Endodermal cell (in vitro differentiated cells): Measurements from ENCODE around the gene UNC50. TPM values are rescaled to one million over a fixed set of nuclear protein-coding genes. Genes with fewer than 3 reads are reported as not detected.

Experiments used
- DNase-seq: peaks from one replicate; pipeline ENCODE4 v3.0.0-alpha.2; 2017
- H3K27ac ChIP-seq: 2 replicates; pipeline ENCODE4 v1.5.1; 2013; ENCODE audit warnings: mild to moderate bottlenecking, low read depth, low read length, moderate library complexity
- H3K27me3 ChIP-seq: 2 replicates; pipeline ENCODE4 v1.6.1; 2013; ENCODE audit warnings: mild to moderate bottlenecking, low read length, moderate library complexity; ENCODE audit not compliant: insufficient read depth, control insufficient read depth, poor library complexity, severe bottlenecking
- H3K36me3 ChIP-seq: 2 replicates; pipeline ENCODE4 v1.7.0; 2013; ENCODE audit warnings: mild to moderate bottlenecking, low read length, moderate library complexity; ENCODE audit not compliant: control insufficient read depth, insufficient read depth
- H3K4me1 ChIP-seq: one replicate; pipeline ENCODE4 v1.7.0; 2013; ENCODE audit warnings: low read length; ENCODE audit not compliant: control insufficient read depth, insufficient read depth
- H3K4me3 ChIP-seq: 2 replicates; pipeline ENCODE4 v1.5.1; 2013; ENCODE audit warnings: mild to moderate bottlenecking, low read length, moderate library complexity
- H3K9ac ChIP-seq: 2 replicates; pipeline ENCODE4 v1.6.1; 2013; ENCODE audit warnings: mild to moderate bottlenecking, low read length, moderate library complexity; ENCODE audit not compliant: poor library complexity, severe bottlenecking; ENCODE audit errors: extremely low read depth
- H3K9me3 ChIP-seq: 2 replicates; pipeline ENCODE4 v1.6.1; 2013; ENCODE audit warnings: mild to moderate bottlenecking, low read length, moderate library complexity; ENCODE audit not compliant: control insufficient read depth
- H3K27ac Mint-ChIP-seq: 2 replicates; pipeline ENCODE4 v1.8.0; 2020; ENCODE audit warnings: mixed read lengths
- H3K27me3 Mint-ChIP-seq: 2 replicates; pipeline ENCODE4 v1.8.0; 2021; ENCODE audit warnings: mild to moderate bottlenecking, mixed read lengths; ENCODE audit not compliant: insufficient read depth
- H3K36me3 Mint-ChIP-seq: 2 replicates; pipeline ENCODE4 v1.8.0; 2020; ENCODE audit warnings: low read depth, mixed read lengths
- H3K4me1 Mint-ChIP-seq: 2 replicates; pipeline ENCODE4 v1.8.0; 2020; ENCODE audit warnings: mixed read lengths
- H3K4me3 Mint-ChIP-seq: 2 replicates; pipeline ENCODE4 v1.8.0; 2020; ENCODE audit warnings: mild to moderate bottlenecking, moderate library complexity, mixed read lengths
- H3K9me3 Mint-ChIP-seq: 2 replicates; pipeline ENCODE4 v1.8.0; 2020; ENCODE audit warnings: mild to moderate bottlenecking, mixed read lengths
- WGBS, 2 experiments: methylation state at CpG; one replicate each; pipeline versions ENCODE4 v1.1.5 to v1.1.7; 2013; ENCODE audit warnings: missing lambda C conversion rate in 2 of 2, mixed read lengths in 1 of 2; ENCODE audit not compliant: insufficient coverage in 1 of 2, insufficient read length in 1 of 2; 5-methylcytosine and 5-hydroxymethylcytosine counted together
- total RNA-seq, 2 donors: library from RNA; stranded (reverse); fragmentation: NEBNext Ultra II Directional in 1 of 2; extraction: Animal tissue kit (Norgen Biotek cat#: 25700) in 1 of 2; gene quantifications; 2 replicates in 1 of 2; 3 replicates in 1 of 2; pipeline ENCODE4 v1.2.1, GENCODE V29; 2021
- TF ChIP-seq, protein P1 (sequence below): fragments of 200-600 bp; sonication (generic); conservative IDR thresholded peaks from 2 replicates; pipeline ENCODE4 v1.5.0; 2021; ENCODE audit warnings: antibody characterized with exemption, mild to moderate bottlenecking

The UNC50 gene
- total RNA-seq, 2 donors from 2014 or later: 81.2 to 82.8 TPM

DNA sequence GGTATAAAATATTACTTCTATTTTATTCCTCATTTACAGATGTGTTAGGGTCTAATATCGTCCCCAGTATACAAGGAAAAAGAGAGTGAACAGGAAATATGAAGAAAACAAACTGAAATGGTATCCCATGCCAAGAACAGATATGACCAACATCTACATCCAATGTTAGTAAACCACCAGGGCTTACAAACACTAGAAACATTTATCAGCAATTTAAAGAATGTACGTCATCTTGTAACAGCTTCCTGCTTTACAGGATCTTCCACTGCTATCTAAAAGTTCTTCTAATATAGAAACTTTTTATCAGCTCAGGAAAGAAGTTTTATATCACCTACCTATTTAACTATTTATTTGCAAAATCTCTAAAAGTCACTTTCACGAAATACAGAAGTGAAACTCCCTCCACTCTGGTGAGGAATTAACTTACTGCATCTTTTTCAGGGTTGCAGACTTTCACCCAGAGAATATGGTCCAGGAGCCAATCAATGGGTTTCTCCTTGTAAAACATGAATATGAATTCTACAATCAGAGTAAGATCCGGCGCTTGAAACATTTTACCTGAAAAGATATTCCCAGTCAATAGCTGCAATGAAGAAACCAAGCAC, 35.2 kb downstream of the UNC50 start:
- Mint-ChIP-seq H3K4me1 (peaks cover 20% of the 10 kb centered on the region), H3K36me3 (no peaks in the 10 kb centered on the region), H3K9me3 (no peaks in the 10 kb centered on the region), H3K27me3 (no peaks in the 10 kb centered on the region), H3K27ac (no peak overlapping the region), H3K4me3 (no peak overlapping the region)
- Histone ChIP-seq H3K9ac (no peak overlapping the region), H3K4me1 (no peaks in the 10 kb centered on the region), H3K36me3 (peaks cover 1% of the 10 kb centered on the region), H3K4me3 (no peak overlapping the region), H3K27ac (no peak overlapping the region), H3K27me3 (no peaks in the 10 kb centered on the region), H3K9me3 (no peaks in the 10 kb centered on the region)
- no peak for DNase-seq
- 93% methylated on average over 4 to 5 of the region's 5 CpGs for WGBS, 2 experiments
- TF ChIP-seq, protein P1, sequence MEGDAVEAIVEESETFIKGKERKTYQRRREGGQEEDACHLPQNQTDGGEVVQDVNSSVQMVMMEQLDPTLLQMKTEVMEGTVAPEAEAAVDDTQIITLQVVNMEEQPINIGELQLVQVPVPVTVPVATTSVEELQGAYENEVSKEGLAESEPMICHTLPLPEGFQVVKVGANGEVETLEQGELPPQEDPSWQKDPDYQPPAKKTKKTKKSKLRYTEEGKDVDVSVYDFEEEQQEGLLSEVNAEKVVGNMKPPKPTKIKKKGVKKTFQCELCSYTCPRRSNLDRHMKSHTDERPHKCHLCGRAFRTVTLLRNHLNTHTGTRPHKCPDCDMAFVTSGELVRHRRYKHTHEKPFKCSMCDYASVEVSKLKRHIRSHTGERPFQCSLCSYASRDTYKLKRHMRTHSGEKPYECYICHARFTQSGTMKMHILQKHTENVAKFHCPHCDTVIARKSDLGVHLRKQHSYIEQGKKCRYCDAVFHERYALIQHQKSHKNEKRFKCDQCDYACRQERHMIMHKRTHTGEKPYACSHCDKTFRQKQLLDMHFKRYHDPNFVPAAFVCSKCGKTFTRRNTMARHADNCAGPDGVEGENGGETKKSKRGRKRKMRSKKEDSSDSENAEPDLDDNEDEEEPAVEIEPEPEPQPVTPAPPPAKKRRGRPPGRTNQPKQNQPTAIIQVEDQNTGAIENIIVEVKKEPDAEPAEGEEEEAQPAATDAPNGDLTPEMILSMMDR: no peak

DNA sequence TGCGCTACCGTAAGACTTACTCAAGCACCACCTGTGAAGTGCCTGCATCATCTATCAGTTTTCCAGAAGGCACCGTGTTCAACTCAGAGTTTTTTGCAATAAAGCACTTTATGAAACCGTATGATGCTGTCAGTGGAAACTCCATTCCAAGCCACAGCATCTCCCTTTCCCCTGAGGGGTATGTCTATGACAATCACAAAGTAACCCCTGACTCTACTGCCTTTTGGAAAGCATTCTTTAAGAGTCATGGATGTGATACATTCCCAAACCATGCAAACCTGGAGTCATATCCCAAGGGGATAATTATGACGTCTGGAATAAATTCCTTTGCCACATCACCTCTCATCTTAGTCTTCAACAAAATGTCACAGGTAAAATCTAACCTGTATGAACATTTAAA, 39.2 kb downstream of the UNC50 start:
- no peaks in the 10 kb centered on the region for H3K9me3 ChIP-seq
- Mint-ChIP-seq H3K4me1 (peaks cover 20% of the 10 kb centered on the region), H3K27me3 (no peaks in the 10 kb centered on the region), H3K27ac (no peak overlapping the region), H3K4me3 (no peak overlapping the region), H3K9me3 (no peaks in the 10 kb centered on the region), H3K36me3 (no peaks in the 10 kb centered on the region)
- no peak for DNase-seq
- H3K27ac ChIP-seq: no peak overlapping the region
- H3K9ac ChIP-seq: no peak overlapping the region
- no peaks in the 10 kb centered on the region for H3K36me3 ChIP-seq
- TF ChIP-seq, protein P1: no peak
- no peaks in the 10 kb centered on the region for H3K27me3 ChIP-seq
- no peak overlapping the region for H3K4me3 ChIP-seq
- H3K4me1 ChIP-seq: no peaks in the 10 kb centered on the region
- WGBS, 2 experiments: 86 to 89% methylated on average over 5 of the region's 5 CpGs

GRCh38 chr2:98648451-98648850, 40.1 kb downstream of the UNC50 start:
- DNase-seq: no peak
- H3K4me3 Mint-ChIP-seq: no peak overlapping the region
- H3K4me1 Mint-ChIP-seq: peaks cover 19% of the 10 kb centered on the region
- H3K27me3 Mint-ChIP-seq: no peaks in the 10 kb centered on the region
- H3K27me3 ChIP-seq: no peaks in the 10 kb centered on the region
- H3K36me3 Mint-ChIP-seq: no peaks in the 10 kb centered on the region
- H3K9ac ChIP-seq: no peak overlapping the region
- H3K27ac Mint-ChIP-seq: no peak overlapping the region
- no peaks in the 10 kb centered on the region for H3K4me1 ChIP-seq
- WGBS, 2 experiments: 88 to 93% methylated on average over 2 to 4 of the region's 4 CpGs
- no peaks in the 10 kb centered on the region for H3K9me3 Mint-ChIP-seq
- no peaks in the 10 kb centered on the region for H3K36me3 ChIP-seq
- H3K9me3 ChIP-seq: no peaks in the 10 kb centered on the region
- no peak overlapping the region for H3K4me3 ChIP-seq
- TF ChIP-seq, protein P1: no peak
- no peak overlapping the region for H3K27ac ChIP-seq
